Measurements from ENCODE around the gene BORCS6. TPM values are rescaled to one million over a fixed set of nuclear protein-coding genes. Genes with fewer than 3 reads are reported as not detected.

Gene BORCS6
- total and polyA plus RNA-seq, 2 experiments from 2014 or later: 3.4 to 5.6 TPM

DNA sequence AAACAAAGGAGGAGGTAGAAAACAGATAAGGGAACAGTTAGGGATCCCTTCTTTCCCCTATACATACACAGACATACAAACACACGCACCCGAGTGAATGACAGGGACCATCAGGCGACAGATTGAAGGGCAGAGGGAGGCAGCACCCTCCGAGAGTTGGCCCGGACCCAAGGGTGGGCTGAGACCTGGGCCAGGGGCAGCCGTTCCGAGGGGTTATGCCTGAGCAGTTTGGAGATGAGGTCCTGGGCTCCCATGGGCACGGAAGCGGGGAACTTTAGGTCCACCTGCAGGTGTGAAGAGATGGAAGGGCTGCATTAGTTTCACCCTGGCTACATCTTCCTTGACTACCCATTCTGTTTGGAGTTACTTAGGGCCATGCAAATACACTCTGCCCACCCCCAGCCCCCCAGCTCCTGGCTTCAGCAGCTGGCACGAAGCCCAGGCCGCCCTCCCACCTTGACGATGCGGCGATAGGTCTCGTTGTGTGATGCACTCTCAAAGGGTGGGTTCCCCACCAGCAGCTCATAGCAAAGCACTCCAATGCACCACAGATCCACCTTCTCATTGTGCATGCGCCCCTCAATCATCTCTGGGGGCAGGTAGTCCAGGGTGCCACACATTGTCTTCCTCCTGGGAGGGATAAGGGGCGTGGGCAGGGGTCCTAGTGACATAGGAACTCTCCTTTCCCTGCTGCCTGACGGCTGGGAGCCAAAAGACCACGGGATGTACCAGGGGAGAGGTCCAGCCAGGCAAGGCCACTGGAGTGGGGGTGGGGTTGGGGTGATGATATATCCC lies 15.0 kb upstream of the BORCS6 start:
- WGBS, 2 experiments (ENCODE audit: low coverage in 1 of 2, low lambda C conversion rate in 2 of 2, missing lambda C conversion rate in 2 of 2): 81 to 87% methylated on average over 17 to 19 of the region's 19 CpGs
- no peak overlapping the region for H3K27ac ChIP-seq
- in situ Hi-C loops (cut with MboI): no loop called here
- no peak overlapping the region for H3K9ac ChIP-seq
- no peaks in the 10 kb centered on the region; the same call in 1 of the 2 replicates for H3K4me1 ChIP-seq (ENCODE audit: insufficient read depth)
- no peak overlapping the region for H2AFZ ChIP-seq
- no peaks in the 10 kb centered on the region for H3K9me3 ChIP-seq (ENCODE audit: low read depth)
- H3K4me3 ChIP-seq: no peak overlapping the region
- H3F3A ChIP-seq (ENCODE audit: insufficient read depth): peaks cover 16% of the 10 kb centered on the region
- TF ChIP-seq EZH2phosphoT487 (IDR thresholded peaks at IDR 0.05; ENCODE audit: insufficient read depth, low read depth) (no peak), EZH2 (IDR thresholded peaks at IDR 0.05; ENCODE audit: insufficient read depth, poor library complexity, severe bottlenecking) (no peak)
- no peaks in the 10 kb centered on the region for H3K36me3 ChIP-seq (ENCODE audit: low read depth)
- peaks cover 35% of the 10 kb centered on the region for H3K79me2 ChIP-seq (ENCODE audit: insufficient read depth)
- no peaks in the 10 kb centered on the region for H3K27me3 ChIP-seq (replicated peaks; ENCODE audit: insufficient read depth)
- DNase-seq: no peak
- H3K9me2 ChIP-seq (ENCODE audit: insufficient read depth): no peaks in the 10 kb centered on the region
- no peak overlapping the region for H3K4me2 ChIP-seq (ENCODE audit: unreplicated experiment)
- no peaks in the 10 kb centered on the region for H4K20me1 ChIP-seq (ENCODE audit: insufficient read depth)

DNA sequence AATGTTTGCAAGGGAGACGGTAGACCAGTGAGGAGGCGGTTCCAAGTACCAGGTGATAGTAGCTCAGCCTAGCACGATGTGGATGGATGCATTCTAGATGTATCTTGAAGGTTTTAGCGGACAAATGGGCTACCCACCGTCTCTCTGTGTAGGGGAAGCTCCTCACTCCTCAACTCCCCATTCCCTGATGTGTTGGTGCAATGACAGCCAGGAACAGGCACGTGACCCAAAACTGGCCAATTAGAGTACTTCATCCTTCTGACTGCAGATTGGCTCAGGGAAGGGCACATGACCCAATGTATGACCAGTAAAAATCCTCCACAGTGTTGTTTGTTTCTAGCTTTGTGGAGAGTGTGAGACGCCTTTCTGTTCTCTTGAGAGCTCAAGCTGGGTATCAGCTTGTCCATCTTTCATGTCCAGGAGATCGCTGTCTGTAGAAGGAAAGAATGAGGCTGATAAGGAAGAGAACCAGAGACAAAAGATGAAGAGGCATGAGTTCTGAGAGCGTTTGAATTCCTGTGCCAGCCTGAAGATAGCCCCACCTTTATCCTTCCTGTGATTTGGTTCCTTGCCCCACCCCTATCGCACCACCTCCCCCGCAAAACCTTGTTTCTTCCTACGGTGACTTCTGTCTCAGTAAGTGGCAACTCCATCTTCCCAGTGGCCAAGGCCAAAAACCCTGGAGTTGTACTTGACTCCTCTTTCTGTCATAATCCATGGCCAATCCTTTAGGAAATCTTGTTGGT lies 2.3 kb upstream of the BORCS6 start:
- WGBS, 2 experiments (ENCODE audit: low coverage in 1 of 2, low lambda C conversion rate in 2 of 2, missing lambda C conversion rate in 2 of 2): 27 to 36% methylated on average over 12 of the region's 12 CpGs
- TF ChIP-seq EZH2phosphoT487 (IDR thresholded peaks at IDR 0.05; ENCODE audit: insufficient read depth, low read depth): no peak
- no peak for TF ChIP-seq EZH2 (IDR thresholded peaks at IDR 0.05; ENCODE audit: insufficient read depth, poor library complexity, severe bottlenecking)
- peak overlapping the region; percentile 49 for H3K27ac ChIP-seq
- no peaks in the 10 kb centered on the region for H4K20me1 ChIP-seq (ENCODE audit: insufficient read depth)
- H3K4me2 ChIP-seq (ENCODE audit: unreplicated experiment): peak overlapping the region; percentile 17
- H3K36me3 ChIP-seq (ENCODE audit: low read depth): no peaks in the 10 kb centered on the region
- peak overlapping the region; percentile 72 for H2AFZ ChIP-seq
- no peaks in the 10 kb centered on the region for H3K27me3 ChIP-seq (replicated peaks; ENCODE audit: insufficient read depth)
- peaks cover 15% of the 10 kb centered on the region for H3F3A ChIP-seq (ENCODE audit: insufficient read depth)
- no peaks in the 10 kb centered on the region for H3K9me2 ChIP-seq (ENCODE audit: insufficient read depth)
- DNase-seq: peak; percentile 76
- in situ Hi-C loops (cut with MboI): no loop called here
- peak overlapping the region; percentile 57 for H3K9ac ChIP-seq
- peak overlapping the region; percentile 15; the same call in 1 of the 2 replicates for H3K4me3 ChIP-seq
- H3K9me3 ChIP-seq (ENCODE audit: low read depth): no peaks in the 10 kb centered on the region
- peaks cover 16% of the 10 kb centered on the region for H3K4me1 ChIP-seq (ENCODE audit: insufficient read depth)
- H3K79me2 ChIP-seq (ENCODE audit: insufficient read depth): peaks cover 11% of the 10 kb centered on the region; the same call in 1 of the 2 replicates

DNA sequence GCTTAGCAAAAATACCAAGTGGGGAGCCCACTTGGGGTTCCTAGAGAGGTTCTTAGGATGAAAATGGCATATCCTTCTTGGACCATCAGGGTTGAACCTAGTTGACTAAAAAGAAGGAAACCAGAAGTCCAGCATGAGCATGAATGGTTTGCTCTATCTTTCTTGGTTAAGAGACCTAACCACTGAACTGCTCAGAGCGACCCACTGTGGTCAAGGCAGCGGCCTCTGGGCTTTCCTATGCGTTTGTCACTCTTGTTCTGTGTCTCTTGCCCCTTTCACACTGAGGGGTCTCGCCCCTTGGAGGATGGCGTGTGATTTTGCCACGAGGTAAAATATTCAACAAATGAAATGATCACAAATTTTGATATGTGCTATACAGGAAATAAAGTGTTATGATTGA lies 526 bp upstream of the BORCS6 start:
- H3K9ac ChIP-seq: peak overlapping the region; percentile 36; the same call in 1 of the 2 replicates
- WGBS, 2 experiments (ENCODE audit: low coverage in 1 of 2, low lambda C conversion rate in 2 of 2, missing lambda C conversion rate in 2 of 2): 26 to 29% methylated on average over 6 of the region's 6 CpGs

DNA sequence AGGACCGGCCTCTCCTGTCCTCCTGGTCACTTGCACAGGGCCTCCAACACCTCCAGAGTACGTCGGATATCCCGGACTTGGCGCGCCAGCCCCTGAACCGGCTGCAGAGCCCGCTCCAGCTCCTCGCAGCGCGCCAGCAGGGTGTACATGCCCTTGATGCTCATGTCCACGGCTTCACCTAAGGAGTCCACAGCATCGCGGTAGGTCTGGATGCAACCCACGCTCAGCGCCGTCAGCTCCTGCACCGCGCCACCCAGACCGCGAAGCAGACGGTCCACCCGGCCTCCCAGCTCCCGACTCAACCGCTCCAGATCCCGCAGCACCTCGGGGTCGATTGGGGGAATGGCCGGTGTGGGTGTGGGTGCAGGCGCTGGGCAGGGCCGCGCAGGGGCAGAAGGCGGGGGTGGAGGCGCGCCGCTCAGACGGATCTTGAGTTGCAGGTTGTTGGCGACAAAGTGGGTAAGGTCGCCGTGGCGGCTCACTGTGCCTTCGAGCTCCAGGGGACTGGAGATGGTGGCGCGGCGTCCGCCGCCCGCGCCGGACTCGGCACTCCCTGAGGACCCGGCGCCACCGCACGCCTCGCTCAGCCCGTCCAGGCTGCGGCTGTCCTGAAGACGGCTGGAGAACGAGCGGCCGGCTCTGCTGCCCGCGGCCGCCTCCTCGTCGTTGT lies 804 bp downstream of the BORCS6 start:
- H3K36me3 ChIP-seq (ENCODE audit: low read depth): no peaks in the 10 kb centered on the region
- H4K20me1 ChIP-seq (ENCODE audit: insufficient read depth): no peaks in the 10 kb centered on the region
- H3F3A ChIP-seq (ENCODE audit: insufficient read depth): peaks cover 19% of the 10 kb centered on the region
- peak overlapping the region; percentile 80 for H3K27ac ChIP-seq
- no peaks in the 10 kb centered on the region for H3K9me3 ChIP-seq (ENCODE audit: low read depth)
- H3K79me2 ChIP-seq (ENCODE audit: insufficient read depth): peaks cover 11% of the 10 kb centered on the region; the same call in 1 of the 2 replicates
- in situ Hi-C loops (cut with MboI): no loop called here
- peak overlapping the region; percentile 83 for H3K9ac ChIP-seq
- 4 to 6% methylated on average over 59 to 62 of the region's 67 CpGs for WGBS, 2 experiments (ENCODE audit: low coverage in 1 of 2, low lambda C conversion rate in 2 of 2, missing lambda C conversion rate in 2 of 2)
- DNase-seq: peak; percentile 69
- TF ChIP-seq EZH2phosphoT487 (IDR thresholded peaks at IDR 0.05; ENCODE audit: insufficient read depth, low read depth): no peak
- no peak for TF ChIP-seq EZH2 (IDR thresholded peaks at IDR 0.05; ENCODE audit: insufficient read depth, poor library complexity, severe bottlenecking)
- peak overlapping the region; percentile 64 for H3K4me2 ChIP-seq (ENCODE audit: unreplicated experiment)
- H2AFZ ChIP-seq: peak overlapping the region; percentile 80
- no peaks in the 10 kb centered on the region for H3K27me3 ChIP-seq (replicated peaks; ENCODE audit: insufficient read depth)
- H3K4me1 ChIP-seq (ENCODE audit: insufficient read depth): peaks cover 10% of the 10 kb centered on the region
- H3K4me3 ChIP-seq: peak overlapping the region; percentile 84
- no peaks in the 10 kb centered on the region for H3K9me2 ChIP-seq (ENCODE audit: insufficient read depth)

More for the DNA sequence above, 526 bp upstream of the BORCS6 start:
- no peak for DNase-seq
- Histone ChIP-seq H3K27ac (peak overlapping the region; percentile 4; the same call in 1 of the 2 replicates), H3K4me3 (peak overlapping the region; percentile 55), H3K4me2 (ENCODE audit: unreplicated experiment) (peak overlapping the region; percentile 63), H2AFZ (peak overlapping the region; percentile 84), H3F3A (ENCODE audit: insufficient read depth) (peaks cover 19% of the 10 kb centered on the region), H3K9me2 (ENCODE audit: insufficient read depth) (no peaks in the 10 kb centered on the region), H3K36me3 (ENCODE audit: low read depth) (no peaks in the 10 kb centered on the region), H3K4me1 (ENCODE audit: insufficient read depth) (peaks cover 10% of the 10 kb centered on the region), H3K27me3 (replicated peaks; ENCODE audit: insufficient read depth) (no peaks in the 10 kb centered on the region), H3K79me2 (ENCODE audit: insufficient read depth) (peaks cover 11% of the 10 kb centered on the region; the same call in 1 of the 2 replicates), H3K9me3 (ENCODE audit: low read depth) (no peaks in the 10 kb centered on the region), H4K20me1 (ENCODE audit: insufficient read depth) (no peaks in the 10 kb centered on the region)
- in situ Hi-C loops (cut with MboI): no loop called here
- TF ChIP-seq EZH2phosphoT487 (IDR thresholded peaks at IDR 0.05; ENCODE audit: insufficient read depth, low read depth) (no peak), EZH2 (IDR thresholded peaks at IDR 0.05; ENCODE audit: insufficient read depth, poor library complexity, severe bottlenecking) (no peak)
